NCI-H2029 treated with DMSO at 0.1 percent for 48 hours (cell line): ENCODE measurements around the gene TRPV4.
A peak's percentile ranks its signal among the peaks of the same experiment; 100 is the strongest.

ENCODE experiments used
- DNase-seq: peaks from one replicate; lab custom pipeline; 2025; lab: John Stamatoyannopoulos, UW

Gene TRPV4

DNA sequence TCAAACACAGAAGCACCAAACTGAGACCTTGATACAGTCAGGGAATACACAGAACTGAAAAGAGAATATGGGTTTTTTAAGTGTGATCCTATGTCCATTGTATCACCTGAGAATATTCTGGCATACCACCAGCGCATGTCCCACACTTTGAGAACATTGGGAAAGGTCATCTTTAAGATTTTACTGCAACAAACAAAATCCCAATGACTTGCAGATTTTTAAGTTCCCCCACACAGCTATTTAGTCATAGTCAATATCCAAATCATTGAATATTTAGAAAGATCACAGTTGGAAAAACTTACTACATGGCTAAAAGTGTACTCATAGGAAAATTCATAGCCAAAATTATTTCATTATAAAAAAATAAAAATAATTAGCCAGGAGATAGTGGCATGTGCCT, 54.5 kb downstream of the TRPV4 start:
- no peak for DNase-seq

DNA sequence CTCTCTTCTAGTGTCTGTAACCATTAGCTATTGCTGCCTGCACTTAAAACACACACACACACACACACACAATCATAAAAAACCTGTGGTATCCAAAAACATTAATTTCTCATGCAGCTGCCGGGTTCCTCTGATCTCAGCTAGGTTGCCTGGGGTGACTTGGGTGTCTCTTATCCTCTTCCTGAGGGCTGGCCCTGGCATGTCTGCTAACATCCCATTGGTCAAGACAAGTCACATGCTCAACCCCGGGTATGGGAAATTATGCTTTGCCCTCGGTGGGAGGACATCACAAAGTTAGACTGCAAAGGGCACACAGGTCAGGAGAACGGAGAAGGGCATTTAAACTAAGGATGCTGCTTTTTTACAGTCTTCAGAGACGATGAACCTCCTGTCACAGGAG, 55.7 kb downstream of the TRPV4 start:
- DNase-seq, result peak; percentile 58

DNA sequence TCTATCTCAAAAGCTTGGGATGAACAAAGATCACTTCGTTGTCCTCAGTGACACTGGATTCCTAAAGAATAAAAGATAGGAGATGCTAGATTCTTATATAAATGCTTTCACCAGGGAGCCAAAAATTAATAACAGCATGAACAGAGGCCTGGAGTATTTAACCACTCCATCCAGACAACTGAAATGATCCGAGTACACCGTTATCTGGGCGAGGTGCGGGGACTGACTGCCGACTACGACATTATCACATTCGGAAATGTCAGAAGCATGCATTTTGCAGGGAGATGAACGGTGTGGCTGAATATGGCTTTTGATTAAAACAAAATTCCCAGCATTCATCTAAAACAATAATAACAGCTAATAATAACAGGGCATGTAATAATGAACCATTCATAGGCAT, 56.6 kb downstream of the TRPV4 start:
- DNase-seq, result no peak

DNA sequence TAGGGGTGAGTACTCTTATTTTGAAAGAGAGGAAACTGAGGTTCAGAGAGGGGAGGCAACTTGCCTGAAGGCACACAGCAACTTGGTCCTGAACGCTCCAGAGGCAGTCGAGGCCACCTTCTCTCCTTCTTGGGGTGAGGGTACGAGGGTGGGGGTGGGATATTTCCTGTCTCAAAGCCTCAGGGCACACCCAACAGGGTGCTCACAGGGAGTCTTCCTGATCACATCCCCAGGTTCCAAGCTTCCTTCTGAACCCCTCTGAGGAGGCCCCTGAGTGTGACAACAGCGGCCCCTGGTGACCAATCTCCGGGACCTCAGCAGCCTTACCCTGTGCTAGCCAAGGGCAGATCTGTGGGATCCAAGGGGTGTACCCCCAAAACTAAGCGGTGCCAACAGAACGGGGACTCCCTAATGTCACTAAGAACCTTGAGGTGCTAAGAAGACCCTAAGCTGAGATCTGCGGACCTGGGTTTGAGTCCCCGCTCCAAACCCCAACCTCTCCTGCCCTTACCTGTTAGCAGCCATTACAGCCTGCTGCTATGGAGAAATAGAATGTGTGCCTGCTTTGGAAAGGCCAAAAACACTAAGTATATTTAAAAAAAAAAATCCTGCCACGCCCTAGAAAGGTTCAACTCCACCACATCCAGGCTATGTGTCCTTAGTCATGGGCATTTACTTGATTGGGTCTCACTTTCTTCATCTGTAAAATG, 57.9 kb downstream of the TRPV4 start:
- DNase-seq, result peak; percentile 16

DNA sequence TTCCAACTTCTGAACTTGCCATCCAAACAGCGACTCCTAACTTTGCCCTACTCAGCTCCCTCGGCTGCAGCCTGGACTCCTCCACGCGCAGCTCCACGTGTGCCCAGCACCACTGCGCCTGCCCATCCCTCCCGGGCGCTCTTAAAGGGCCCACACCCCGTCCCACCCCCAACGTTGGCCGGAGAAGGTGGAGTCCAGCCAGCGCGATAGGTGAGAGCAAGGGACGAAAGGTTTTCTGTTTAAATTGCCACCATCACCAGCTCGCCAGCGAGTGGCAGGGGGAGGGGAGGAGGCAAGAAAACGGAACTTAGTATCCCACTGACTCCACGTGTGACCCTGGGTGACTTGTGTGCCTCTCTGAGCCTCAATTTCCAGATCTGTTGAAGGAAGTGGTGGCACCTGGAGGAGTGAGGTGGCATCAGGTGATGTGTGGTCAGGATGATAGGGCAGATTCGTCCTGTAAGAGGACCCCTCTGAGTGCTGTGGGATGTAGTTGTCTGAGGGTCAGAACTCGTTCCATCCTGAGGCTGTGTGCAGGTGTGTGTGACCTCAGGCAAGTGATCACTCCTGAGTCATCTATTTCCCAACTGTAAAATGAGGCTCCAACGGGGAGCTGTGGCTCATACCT, 59.7 kb downstream of the TRPV4 start:
- DNase-seq, result no peak

DNA sequence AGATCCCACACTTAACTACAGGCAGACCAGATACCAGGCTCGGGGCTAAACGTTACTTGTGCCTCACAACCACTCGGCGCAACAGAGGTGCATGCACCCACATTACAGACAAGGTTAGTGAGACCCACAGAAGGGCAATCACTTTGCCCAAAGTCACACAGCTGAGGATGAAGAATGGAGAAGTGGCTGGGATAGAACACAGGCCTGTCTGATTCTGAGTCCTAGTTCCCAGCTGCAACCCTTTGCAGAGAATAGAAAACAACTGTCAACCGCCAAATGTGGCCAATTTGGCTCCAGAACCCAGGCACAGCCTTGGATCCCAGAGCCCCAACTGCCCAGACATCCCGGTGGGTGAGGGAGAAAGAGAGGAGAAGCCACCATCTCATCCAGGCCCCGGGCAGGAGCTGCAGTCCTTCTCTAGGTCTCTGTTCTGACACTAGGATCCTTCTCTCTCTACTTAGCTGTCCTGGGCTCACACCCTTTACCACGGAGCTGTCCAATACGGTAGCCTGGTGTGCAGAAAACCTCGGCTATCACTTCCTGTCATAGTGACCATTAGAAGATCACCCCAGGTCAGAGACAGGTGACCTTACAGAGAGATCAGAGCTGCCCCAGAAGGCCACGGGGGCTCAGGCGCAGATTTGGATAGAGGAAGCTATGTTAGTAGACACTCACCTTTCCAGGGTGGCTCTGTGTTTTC, 60.4 kb downstream of the TRPV4 start:
- no peak for DNase-seq

DNA sequence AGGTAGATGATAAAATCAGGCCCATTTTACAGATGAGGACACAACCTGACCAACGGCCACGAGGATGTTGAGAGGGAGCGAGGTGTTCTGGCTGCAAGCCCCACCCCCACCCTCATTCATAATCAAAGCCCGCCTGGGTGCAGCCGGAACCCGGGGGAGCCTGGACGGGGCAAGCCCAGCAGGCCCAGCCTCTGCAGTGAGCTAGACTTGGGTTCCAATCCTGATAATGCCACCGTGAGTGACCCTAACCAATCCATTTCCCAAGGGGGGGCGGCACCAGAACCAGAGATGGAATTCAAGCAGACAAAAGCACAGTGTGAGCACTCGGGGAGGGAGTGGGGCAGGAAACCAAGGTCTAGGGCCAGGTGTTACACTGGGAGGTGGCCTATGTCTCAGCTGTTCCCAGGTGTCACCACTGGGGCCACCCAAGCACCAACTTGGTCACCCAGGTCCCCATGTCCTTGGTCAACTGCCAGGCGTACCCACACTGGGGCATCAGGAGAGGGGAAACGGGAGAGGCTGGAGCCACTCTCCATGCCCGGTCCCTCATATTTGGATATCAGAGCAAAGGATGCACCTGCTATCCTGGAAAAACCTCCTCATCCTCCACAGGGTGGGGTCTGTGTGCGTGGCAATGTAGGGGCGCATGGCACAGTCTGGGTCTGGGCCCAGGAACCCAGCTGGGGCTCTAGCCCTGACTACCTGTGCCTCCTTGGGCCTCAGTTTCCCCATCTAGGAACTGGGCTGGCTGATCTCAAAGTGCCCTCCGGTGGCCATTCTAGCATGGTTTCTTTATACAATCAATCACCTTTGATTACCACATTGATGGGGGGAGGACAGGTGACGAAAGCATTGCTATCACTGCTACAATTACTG, 61.2 kb downstream of the TRPV4 start:
- no peak for DNase-seq

DNA sequence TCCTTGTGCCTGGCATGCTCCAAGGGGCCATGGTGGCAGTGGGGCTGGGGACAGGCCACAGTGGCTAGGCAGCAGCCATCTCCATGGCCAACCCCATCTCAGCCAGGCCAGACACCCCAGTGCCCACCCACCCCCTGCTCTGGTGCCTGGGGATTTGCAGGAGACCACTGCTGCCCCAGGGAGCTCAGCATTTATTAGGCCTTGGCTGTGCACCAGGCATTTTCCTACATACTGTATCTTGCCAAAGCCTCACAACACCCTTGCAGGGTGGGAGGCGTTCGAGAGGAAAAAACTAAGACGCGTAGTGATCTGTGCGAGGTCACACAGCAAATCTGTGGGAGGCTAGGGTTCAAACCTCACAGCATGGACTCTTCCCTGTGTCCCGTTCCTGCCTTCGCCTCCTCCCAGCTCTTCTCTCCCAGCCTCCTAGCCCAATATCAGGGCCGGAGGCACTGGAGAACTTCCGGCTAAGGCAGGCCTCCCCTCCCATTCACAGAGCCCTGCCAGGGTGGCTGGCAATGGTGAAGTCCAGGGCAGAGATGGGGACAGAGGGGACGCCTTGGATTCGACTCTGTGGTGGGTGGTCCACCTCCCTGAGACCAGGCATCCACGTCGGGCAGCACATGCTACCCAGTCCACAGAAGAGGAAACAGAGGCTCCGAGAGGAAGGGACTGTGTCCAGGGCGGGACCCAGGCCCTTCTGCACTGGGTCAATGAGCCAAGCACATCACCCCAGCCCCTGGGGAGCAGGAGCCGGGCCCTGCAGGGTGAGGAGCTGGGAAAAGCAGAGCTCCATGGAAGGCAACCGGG, 62.1 kb downstream of the TRPV4 start:
- no peak for DNase-seq

DNA sequence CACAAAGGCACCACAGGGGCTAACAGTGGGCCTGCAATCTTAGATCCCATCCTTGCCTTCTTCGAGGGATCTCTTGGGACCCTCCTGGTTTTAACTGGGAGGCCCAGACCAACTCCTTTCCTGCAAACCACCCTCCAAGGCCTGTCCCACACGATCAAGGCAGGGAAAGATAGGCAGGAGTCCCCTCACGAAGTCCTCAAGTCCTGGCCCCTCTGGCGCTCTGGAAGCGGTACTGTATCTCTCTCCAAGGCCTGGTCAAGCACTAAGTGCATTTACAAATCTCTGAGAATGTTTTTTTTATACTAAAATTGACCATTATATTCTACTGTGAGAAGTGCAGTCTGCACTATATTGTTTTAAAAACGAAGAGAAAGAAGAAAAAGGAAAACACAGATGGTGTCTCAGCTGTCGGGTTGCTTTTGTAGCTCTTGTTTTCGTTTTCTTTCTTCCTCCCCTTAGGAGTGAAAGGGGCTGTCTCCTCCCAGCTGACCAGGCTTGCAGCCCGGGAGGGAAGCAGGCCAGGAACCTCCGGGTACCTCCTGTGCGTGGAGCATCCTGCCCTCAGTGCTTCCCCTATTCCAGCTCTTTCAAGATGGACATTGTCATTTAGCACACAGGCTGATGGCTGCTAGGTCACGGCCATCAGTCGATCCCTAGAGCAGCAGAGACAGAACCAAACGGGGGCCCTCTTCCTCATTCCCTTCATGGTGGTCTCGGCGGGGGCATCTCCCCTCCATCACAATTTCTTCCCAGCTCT, 62.9 kb downstream of the TRPV4 start:
- no peak for DNase-seq

DNA sequence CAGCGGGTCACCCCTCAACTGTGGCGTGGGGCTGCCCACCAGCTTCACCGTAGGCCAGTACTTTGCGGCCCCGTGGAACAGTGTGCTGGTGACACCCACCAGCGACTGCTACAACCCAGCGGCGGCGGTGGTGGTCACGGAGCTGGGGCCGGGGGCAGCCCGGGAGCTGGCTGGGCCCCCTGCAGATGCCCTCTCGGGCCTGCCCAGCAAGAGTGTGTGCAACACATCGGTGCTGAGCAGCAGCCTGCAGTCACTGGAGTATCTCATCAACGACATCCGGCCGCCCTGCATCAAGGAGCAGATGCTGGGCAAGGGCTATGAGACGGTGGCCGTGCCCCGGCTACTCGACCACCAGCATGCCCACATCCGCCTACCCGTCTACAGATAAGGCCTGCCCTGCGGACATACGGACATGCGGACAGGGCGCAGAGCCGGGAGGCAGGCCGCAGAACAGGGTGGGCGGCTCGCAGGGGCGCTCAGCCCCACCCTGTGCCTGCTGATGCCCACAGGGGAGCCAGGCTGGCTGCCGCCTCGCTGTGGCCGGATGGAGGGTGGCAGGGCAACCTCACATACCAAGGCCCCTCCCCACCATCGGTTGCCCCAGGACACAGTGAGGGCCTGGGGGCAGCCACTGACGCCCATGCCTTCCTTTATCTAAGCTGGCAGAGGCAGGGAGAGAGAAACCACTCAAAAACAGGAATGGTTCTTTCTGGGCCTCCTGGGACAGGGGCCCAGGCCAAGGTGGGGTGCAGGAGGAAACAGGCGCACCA, 64.1 kb downstream of the TRPV4 start:
- no peak for DNase-seq

DNA sequence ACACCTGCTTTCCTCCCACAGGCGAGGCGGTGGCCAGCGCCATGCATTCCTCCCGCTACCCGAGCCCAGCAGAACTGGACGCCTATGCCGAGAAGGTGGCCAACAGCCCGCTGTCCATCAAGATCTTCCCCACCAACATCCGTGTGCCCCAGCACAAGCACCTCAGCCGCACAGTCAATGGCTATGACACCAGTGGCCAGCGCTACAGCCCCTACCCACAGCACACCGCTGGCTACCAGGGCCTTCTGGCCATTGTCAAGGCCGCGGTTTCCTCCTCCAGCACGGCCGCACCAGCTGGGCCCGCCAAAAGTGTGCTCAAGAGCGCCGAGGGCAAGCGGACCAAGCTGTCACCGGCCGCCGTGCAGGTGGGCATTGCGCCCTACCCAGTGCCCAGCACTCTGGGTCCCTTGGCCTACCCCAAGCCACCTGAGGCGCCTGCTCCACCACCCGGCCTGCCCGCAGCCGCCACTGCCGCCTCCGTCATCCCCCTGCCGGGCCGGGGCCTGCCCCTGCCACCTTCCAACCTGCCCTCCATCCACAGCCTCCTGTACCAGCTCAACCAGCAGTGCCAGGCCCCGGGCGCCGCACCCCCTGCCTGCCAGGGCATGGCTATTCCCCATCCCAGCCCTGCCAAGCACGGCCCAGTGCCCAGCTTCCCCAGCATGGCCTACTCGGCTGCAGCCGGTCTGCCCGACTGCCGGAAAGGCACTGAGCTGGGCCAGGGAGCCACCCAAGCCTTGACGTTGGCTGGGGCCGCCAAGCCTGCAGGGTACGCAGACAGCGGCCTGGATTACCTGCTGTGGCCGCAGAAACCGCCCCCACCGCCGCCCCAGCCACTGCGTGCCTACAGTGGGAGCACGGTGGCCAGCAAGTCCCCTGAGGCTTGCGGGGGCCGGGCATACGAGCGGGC, 65.0 kb downstream of the TRPV4 start:
- no peak for DNase-seq

DNA sequence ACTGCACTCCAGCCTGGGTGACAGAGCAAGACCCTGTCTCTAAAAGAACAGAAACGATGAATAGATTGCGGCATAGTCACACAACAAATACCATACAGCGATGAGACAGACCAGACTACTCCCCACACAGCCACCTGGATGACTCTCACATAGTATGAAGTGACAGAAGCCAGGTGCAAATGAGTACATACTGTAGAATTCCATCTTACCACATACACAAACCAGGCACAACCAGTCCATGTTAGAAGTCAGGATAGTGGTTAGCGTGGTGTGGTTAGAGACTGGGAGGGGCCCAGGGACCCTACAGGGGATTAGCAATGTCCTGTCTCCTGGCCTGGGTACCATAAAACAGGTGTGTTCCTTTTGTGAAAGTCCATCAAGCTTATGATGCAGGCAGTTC, 65.7 kb downstream of the TRPV4 start:
- no peak for DNase-seq

DNA sequence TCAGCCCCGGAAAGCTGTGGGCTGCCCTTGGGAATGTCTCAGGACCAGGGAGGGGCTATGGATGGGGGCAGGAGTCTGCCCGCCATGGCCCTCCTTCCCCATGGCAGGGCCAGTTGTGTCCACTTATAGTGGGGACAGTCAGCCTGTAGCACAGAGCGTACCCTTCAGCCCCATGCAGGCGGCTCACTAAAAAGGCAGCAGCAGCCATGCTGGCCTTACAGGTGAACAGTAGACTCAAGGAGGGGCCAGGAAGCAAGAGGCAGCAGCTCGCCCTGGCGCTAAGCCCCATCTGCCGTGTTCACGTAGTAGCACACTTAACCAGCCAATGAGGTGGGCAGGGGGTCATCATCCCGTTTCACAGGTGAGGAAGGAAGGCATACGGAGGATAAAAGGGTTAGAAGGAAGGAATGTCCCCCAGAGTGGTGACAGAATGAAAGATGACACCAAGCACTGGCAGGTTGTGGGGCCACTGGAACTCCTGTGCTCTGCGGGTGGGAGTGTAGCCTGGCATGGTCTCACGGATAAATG, 66.9 kb downstream of the TRPV4 start:
- no peak for DNase-seq

DNA sequence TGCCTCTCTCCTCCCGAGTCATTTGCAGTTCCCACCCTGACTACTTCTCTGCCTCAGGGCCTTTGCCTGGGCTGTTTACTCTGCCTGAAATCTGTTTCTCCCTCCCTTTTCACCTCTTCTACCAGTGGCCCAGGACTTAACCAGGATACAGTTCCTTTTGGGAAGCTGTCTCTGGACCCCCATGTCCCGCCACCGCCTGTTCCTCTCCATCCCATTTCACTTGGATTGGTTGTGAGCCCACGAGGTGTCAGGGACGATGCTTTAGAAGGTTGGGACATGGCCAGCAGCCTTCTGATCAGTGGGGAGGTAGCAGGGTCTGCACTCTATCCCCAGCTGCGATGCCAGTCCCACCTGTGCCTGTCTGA, 67.8 kb downstream of the TRPV4 start:
- no peak for DNase-seq

DNA sequence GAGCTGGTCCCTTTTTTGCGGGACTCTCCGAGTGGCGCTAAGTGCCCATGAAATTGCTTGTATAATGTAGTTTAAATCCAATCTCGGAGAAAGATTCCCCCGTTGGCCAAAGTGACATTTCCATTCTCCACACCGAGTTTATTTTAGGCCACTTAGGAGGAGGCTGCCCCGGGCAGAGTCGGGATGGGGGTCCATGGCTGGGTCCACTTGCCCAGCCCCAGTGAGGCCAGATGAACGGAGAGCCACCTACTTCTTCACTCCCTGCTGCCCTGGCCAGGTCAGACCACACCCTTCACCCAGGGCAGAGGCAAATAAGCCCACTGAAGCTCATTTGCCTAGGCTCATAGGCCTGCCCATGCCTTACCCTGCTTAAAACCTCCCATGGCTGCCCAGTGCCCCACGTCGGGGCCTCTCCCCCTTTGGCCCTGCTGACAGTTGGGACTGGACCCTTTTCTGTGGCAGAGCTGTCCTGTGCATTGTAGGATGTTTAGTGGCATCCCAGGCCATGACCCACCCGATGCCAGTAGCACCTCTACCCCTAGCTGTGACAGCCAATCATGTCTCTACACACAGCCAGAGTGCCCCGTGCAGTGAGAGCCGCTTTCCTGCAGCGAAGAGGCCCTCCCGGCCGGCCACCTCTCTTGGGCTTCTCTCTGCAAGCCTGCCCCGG, 68.3 kb downstream of the TRPV4 start:
- DNase-seq, result no peak

DNA sequence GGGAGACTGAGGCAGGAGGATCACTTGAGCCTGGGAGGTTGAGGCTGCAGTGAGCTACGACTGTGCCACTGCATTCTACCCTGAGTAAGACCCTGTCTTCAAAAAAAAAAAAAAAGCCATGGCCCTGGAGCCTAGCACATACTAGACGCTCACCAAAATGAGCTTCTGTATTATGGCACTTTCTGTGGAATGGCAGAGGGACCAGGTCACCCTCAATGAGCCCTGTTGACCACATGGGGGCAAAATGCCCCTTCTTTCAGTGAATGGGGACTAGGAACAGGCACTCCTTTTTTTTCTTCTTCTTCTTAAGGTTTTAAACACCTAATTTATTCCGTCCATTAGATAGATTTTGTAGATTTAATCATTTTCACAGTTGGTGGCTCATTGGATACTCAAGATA, 69.1 kb downstream of the TRPV4 start:
- DNase-seq, result no peak

DNA sequence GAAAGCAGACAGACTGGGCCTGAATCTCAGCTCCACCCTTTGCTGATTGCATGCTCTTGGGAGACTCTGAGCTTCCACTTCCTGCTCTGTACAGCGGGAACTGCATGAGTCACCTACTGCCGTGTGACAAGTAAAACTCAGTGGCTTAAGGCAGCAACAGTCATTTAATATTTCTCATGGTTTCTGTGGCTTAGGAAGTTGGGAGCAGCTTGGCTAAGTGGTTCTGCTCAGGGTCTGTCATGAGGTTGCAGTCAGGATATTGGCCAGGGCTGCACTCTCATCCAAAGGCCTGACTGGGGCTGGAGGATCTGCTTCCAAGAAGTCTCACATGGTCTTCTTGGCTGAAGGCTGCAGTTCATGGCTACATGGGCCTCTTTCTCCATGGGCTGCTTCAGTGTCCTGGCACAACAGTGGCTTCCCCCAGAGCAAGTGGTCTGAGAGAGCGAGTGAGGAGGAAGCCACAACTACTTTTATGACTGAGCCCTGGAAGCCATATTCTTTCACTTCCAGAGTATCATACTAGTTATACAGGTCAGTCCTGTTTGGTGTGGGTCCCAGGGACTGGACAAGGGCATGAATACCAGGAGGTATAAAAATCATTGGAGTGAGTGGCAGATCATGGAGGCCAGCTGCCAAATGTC, 69.9 kb downstream of the TRPV4 start:
- no peak for DNase-seq
